Ovary (tissue), 9 donors: ENCODE measurements around the gene SIX1. TPM values are rescaled to one million over a fixed set of nuclear protein-coding genes. Genes with fewer than 3 reads are reported as not detected.

Source experiments
- DNase-seq, 5 donors: peaks; one replicate each; pipeline ENCODE4 v3.0.0-alpha.2; 2019 to 2020
- H3K27ac ChIP-seq, 2 donors: fragments of 200-600 bp; one replicate each; pipeline versions ENCODE4 v1.5.1 to v1.8.0; 2019 to 2022
- H3K27me3 ChIP-seq: fragments of 200-600 bp; one replicate; pipeline ENCODE4 v1.8.0; 2022
- H3K36me3 ChIP-seq: fragments of 200-600 bp; sonication (generic); one replicate; pipeline ENCODE4 v1.5.1; 2019
- H3K4me1 ChIP-seq: one replicate; pipeline ENCODE4 v1.8.1; 2013; ENCODE audit warnings: mild to moderate bottlenecking, moderate library complexity; ENCODE audit not compliant: insufficient read depth
- H3K4me3 ChIP-seq: fragments of 200-600 bp; sonication (generic); one replicate; pipeline ENCODE4 v1.5.1; 2017
- H3K9me3 ChIP-seq, 2 donors: fragments of 200-600 bp in 1 of 2; sonication (generic) in 1 of 2; one replicate each; pipeline versions ENCODE4 v1.5.1 to v1.8.1; 2013 to 2019; ENCODE audit warnings: mild to moderate bottlenecking in 1 of 2, moderate library complexity in 1 of 2
- EP300 ChIP-seq: sonication (generic); formaldehyde crosslinking; IDR thresholded peaks from one replicate; pipeline ENCODE4 v1.6.1; 2017; ENCODE audit warnings: antibody characterized with exemption
- POLR2A ChIP-seq: fragments of 450-650 bp; IDR thresholded peaks from one replicate; pipeline ENCODE4 v1.6.1; 2017; ENCODE audit warnings: antibody characterized with exemption, mild to moderate bottlenecking, moderate library complexity
- WGBS, 3 donors: extraction: QIAGEN DNeasy Blood & Tissue Kit in 1 of 3; methylation state at CpG; one replicate each; pipeline versions ENCODE4 v1.1.5 to v1.1.7; 2013 to 2017; 5-methylcytosine and 5-hydroxymethylcytosine counted together
- intact Hi-C, 4 donors: fragments of 100-400 bp; cut with DNase I; formaldehyde crosslinking; loops; one replicate each; pipeline versions ENCODE4 v1.11.0 to v1.15.1; 2022 to 2023
- polyA plus RNA-seq, 2 donors: library from polyadenylated mRNA; stranded (reverse); fragments of 200-250 nt in 1 of 2; fragments of 350-450 nt in 1 of 2; fragmentation: Illumina TruSeq in 1 of 2; extraction: RNeasy Lipid Tissue Mini Kit (QIAGEN cat#74804) in 1 of 2; gene quantifications; one replicate each; pipeline ENCODE4 v1.2.3, GENCODE V29; 2013 to 2014
- total RNA-seq, 7 donors: library from RNA; depleted of rRNA in 2 of 7; stranded (reverse); fragments of >200 nt in 2 of 7; fragmentation: NEBNext Ultra II Directional in 3 of 7; extraction: Animal tissue kit (Norgen Biotek cat#: 25700) in 3 of 7; gene quantifications; one replicate each; pipeline versions ENCODE4 v1.1.0 to v1.2.4, GENCODE V29; 2016 to 2023
- TF ChIP-seq, protein P1 (sequence below), 3 donors: fragments of 450-650 bp in 2 of 3; fragments of 200-600 bp in 1 of 3; IDR thresholded peaks; one replicate each; pipeline versions ENCODE4 v1.5.1 to v1.8.0; 2016 to 2022; ENCODE audit warnings: antibody characterized with exemption in 3 of 3, mild to moderate bottlenecking in 1 of 3
- donor health status: DM: no; HTN: no; CAD: no; lungs with moderate emphysema.
- donor health status: DM: no; HTN: no; CAD: no.
- donor health status: Bipolar disorder and iron deficiency.
- donor health status: DM: yes; HTN: yes; CAD: no.
- donor health status: DM: no; HTN: no; CAD: no.
- donor health status: DM: yes; HTN: yes; CAD: no.

The SIX1 gene
- total and polyA plus RNA-seq, 9 donors, result 0.06 to 0.92 (median 0.19) TPM; not detected in 1

- intact Hi-C loops, result loop anchor here in 1 of 4 donors (10.0 kb wide), 1 partner anchor 597 kb away; no protein-coding TSS in a partner anchor
- no peak overlapping the region for H3K27ac ChIP-seq
- peak overlapping the region; percentile 46 for H3K4me3 ChIP-seq
- H3K4me1 ChIP-seq, result peaks cover 4% of the 10 kb centered on the region
- H3K9me3 ChIP-seq, result peaks cover 0 to 5% of the 10 kb centered on the region in 2 donors
- TF ChIP-seq POLR2A (no peak), EP300 (no peak)
- TF ChIP-seq, protein P1, sequence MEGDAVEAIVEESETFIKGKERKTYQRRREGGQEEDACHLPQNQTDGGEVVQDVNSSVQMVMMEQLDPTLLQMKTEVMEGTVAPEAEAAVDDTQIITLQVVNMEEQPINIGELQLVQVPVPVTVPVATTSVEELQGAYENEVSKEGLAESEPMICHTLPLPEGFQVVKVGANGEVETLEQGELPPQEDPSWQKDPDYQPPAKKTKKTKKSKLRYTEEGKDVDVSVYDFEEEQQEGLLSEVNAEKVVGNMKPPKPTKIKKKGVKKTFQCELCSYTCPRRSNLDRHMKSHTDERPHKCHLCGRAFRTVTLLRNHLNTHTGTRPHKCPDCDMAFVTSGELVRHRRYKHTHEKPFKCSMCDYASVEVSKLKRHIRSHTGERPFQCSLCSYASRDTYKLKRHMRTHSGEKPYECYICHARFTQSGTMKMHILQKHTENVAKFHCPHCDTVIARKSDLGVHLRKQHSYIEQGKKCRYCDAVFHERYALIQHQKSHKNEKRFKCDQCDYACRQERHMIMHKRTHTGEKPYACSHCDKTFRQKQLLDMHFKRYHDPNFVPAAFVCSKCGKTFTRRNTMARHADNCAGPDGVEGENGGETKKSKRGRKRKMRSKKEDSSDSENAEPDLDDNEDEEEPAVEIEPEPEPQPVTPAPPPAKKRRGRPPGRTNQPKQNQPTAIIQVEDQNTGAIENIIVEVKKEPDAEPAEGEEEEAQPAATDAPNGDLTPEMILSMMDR (IDR thresholded peaks at IDR 0.05), result peak in 1 of 3 donors; percentile 14
- no peaks in the 10 kb centered on the region for H3K36me3 ChIP-seq
- 2 to 4% (median 2%) methylated on average over 47 of the region's 47 CpGs for WGBS, 3 donors
- DNase-seq, result peak in 1 of 5 donors; percentile 40
- H3K27me3 ChIP-seq, result peaks cover 3% of the 10 kb centered on the region
Measured at GRCh38 chr14:60657456-60658210, 8.4 kb upstream of the SIX1 start.

DNA sequence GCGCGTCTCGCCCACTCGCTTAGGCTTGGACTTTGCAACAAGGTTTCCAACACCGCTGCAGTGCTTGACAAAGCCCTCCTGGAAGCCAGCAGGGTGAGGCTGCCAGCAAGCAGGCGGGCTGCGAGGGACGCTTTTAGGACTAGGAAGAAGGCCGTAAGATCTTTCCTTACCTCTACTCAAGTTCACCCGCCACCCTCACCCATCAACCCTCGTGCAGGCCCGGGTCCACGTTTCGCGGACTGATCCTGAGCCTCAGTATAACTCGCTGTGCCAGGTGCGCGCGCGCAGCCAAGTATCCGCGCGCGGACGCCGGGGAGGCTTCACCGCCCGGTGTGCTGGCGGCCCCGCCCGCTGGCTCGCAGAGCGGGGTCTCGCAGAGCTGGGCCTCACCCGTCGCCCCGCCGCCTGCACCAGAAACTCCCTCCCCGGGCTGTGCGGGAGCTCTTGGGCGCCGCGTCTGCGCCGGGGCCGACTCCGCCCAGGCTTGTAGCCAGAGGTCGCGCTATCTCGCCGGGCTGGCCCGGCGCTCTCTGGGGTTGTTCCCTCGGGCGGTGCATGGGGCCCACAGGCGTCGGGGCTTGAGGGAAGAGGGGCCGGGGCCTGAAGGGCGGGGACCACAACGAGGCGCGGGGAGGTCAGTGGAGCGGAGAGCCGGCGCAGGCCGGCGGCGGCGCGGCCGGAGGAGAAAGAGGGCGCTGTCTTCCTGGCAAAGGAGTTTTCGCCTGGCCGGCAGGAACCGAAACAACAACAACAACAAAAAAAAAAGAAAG, 7.6 kb upstream of the SIX1 start:
- peaks cover 3% of the 10 kb centered on the region for H3K27me3 ChIP-seq
- peak overlapping the region; percentile 46 for H3K4me3 ChIP-seq
- 2 to 3% (median 2%) methylated on average over 61 to 75 of the region's 75 CpGs for WGBS, 3 donors
- peak in 4 of 5 donors; percentile 49 to 70 (median 60) for DNase-seq
- H3K27ac ChIP-seq, result no peak overlapping the region
- intact Hi-C loops, result loop anchor here in 1 of 4 donors (10.0 kb wide), 1 partner anchor 598 kb away; no protein-coding TSS in a partner anchor
- no peaks in the 10 kb centered on the region for H3K36me3 ChIP-seq
- TF ChIP-seq, protein P1 (IDR thresholded peaks at IDR 0.05), result no peak
- TF ChIP-seq EP300 (no peak), POLR2A (no peak)
- peaks cover 0 to 5% of the 10 kb centered on the region in 2 donors for H3K9me3 ChIP-seq
- H3K4me1 ChIP-seq, result peaks cover 4% of the 10 kb centered on the region

DNA sequence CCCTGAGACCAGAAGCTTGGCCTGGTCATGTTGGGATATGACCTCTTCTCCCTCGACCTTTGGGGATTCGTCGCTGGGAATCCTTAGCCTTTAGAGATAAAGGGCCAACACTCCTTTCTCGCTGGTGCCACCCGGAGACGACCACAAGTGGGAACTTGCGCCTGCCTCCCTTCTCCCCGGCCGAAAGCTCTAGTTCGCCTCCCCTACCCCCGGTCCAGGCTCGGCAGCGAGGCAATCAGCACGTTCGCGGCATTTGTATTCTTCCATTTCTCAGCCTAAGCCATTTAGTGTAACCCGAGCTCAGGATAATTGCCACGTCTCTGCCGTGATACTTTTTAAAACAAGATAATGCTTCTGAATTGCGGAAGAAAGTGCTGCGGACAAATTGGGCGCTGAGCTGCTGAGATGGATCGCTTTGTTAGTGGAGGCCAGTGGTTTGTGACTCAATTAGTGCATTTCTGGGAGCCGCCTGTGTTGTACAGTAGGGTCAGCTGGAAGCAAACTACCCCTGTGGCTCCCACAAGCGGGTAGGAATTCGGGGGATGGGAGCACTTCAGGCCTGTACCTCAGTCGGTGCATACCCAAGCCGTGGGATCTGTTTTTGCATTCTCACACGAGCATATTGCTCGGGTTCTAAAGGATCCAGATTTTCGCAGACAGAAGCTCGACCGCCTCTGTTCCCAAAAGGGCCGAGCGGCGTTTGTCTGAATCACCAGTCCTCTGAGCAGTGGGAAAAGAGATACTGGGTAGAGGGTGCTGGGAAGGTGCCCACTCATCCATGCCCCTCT, 6.8 kb upstream of the SIX1 start:
- H3K9me3 ChIP-seq, result peaks cover 0 to 5% of the 10 kb centered on the region in 2 donors
- TF ChIP-seq, protein P1 (IDR thresholded peaks at IDR 0.05), result no peak
- no peak for TF ChIP-seq POLR2A
- no peak for TF ChIP-seq EP300
- H3K4me1 ChIP-seq, result peaks cover 4% of the 10 kb centered on the region
- intact Hi-C loops, result loop anchor here in 1 of 4 donors (10.0 kb wide), 1 partner anchor 599 kb away; no protein-coding TSS in a partner anchor
- DNase-seq, result no peak
- no peak overlapping the region for H3K4me3 ChIP-seq
- WGBS, 3 donors, result 44 to 53% (median 51%) methylated on average over 36 of the region's 36 CpGs
- H3K27me3 ChIP-seq, result peaks cover 3% of the 10 kb centered on the region
- H3K27ac ChIP-seq, result no peak overlapping the region
- H3K36me3 ChIP-seq, result no peaks in the 10 kb centered on the region
